Body of pancreas (tissue), 4 donors: ENCODE measurements around the gene IGF2BP2. TPM values are rescaled to one million over a fixed set of nuclear protein-coding genes. Genes with fewer than 3 reads are reported as not detected.

Experiments
- ATAC-seq: fragments of 150-250 bp; one replicate; pipeline ENCODE4 v1.9.1; 2016
- DNase-seq, 4 donors: peaks; one replicate each; pipeline ENCODE4 v3.0.0-alpha.2; 2019
- H3K27ac ChIP-seq, 4 donors: fragments of 200-600 bp; sonication (generic); 1 replicate in 3 of 4; 2 replicates in 1 of 4; pipeline versions ENCODE4 v1.5.1 to v1.6.1; 2016 to 2019; ENCODE audit warnings: mild to moderate bottlenecking in 1 of 4, mixed read lengths in 1 of 4, moderate library complexity in 1 of 4
- H3K27me3 ChIP-seq, 2 donors: fragments of 200-600 bp; sonication (generic); one replicate each; pipeline ENCODE4 v1.6.0; 2016; ENCODE audit warnings: mild to moderate bottlenecking in 1 of 2
- H3K36me3 ChIP-seq, 2 donors: fragments of 200-600 bp; sonication (generic); replicated peaks in 1 of 2; 2 replicates each; pipeline ENCODE4 v1.5.1; 2016; ENCODE audit warnings: low read depth in 2 of 2; ENCODE audit not compliant: insufficient read depth in 1 of 2
- H3K4me1 ChIP-seq: fragments of 200-600 bp; sonication (generic); one replicate; pipeline ENCODE4 v1.6.0; 2016
- H3K4me3 ChIP-seq, 2 donors: fragments of 200-600 bp; sonication (generic); 1 replicate in 1 of 2; 2 replicates in 1 of 2; pipeline ENCODE4 v1.5.1; 2016 to 2019
- H3K9me3 ChIP-seq, 3 donors: fragments of 200-600 bp; sonication (generic); 1 replicate in 2 of 3; 2 replicates in 1 of 3; pipeline ENCODE4 v1.5.1; 2016
- CTCF ChIP-seq, 7 experiments: fragments of 450-650 bp in 4 of 7; fragments of 200-600 bp in 3 of 7; sonication (generic) in 3 of 7; IDR thresholded peaks; one replicate each; pipeline ENCODE4 v1.5.1; 2016 to 2019; ENCODE audit warnings: antibody characterized with exemption in 7 of 7
- POLR2A ChIP-seq, 3 donors: fragments of 450-650 bp; IDR thresholded peaks; one replicate each; pipeline ENCODE4 v1.6.1; 2016; ENCODE audit warnings: antibody characterized with exemption in 3 of 3, mild to moderate bottlenecking in 2 of 3
- WGBS, 2 donors: methylation state at CpG; one replicate each; pipeline ENCODE4 v1.1.5; 2017; 5-methylcytosine and 5-hydroxymethylcytosine counted together
- intact Hi-C: fragments of 100-400 bp; cut with DNase I; formaldehyde crosslinking; loops from one replicate; pipeline ENCODE4 v1.15.1; 2023
- total RNA-seq, 2 donors: library from RNA; depleted of rRNA; stranded (reverse); fragments of >200 nt; gene quantifications; one replicate each; pipeline ENCODE4 v1.1.0, GENCODE V29; 2016

Gene IGF2BP2
- total RNA-seq, 2 donors from 2014 or later = 19.4 to 25.2 TPM

DNA sequence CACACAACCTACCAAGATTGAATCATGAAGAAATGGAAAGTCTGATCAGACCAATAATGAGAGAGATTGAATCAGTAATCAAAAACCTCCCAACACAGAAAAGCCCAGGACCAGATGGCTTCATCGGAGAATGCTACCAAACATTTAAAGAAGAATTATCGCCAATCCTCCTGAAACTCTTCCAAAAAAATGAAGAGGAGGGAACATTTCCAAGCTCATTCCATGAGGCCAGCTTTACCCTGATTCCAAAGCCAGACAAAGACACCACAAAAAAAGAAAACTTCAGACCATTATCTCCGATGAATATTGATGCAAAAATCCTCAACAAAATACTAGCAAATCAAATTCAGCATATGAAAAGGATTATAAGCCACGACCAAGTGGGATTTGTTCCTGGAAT lies 144.6 kb downstream of the IGF2BP2 start:
- no peak for TF ChIP-seq POLR2A (IDR thresholded peaks at IDR 0.05)
- intact Hi-C loops = loop anchor here (10.0 kb wide), 1 partner anchor 85 kb away; no protein-coding TSS in a partner anchor
- no peak overlapping the region for H3K27ac ChIP-seq
- H3K4me3 ChIP-seq = no peak overlapping the region
- DNase-seq (no peak), ATAC-seq (no peak)
- H3K27me3 ChIP-seq = no peaks in the 10 kb centered on the region
- whole genome bisulfite sequencing, 2 donors = 75 to 85% methylated on average over 4 of the region's 4 CpGs
- no peaks in the 10 kb centered on the region for H3K36me3 ChIP-seq
- H3K4me1 ChIP-seq = no peaks in the 10 kb centered on the region
- H3K9me3 ChIP-seq = no peaks in the 10 kb centered on the region

DNA sequence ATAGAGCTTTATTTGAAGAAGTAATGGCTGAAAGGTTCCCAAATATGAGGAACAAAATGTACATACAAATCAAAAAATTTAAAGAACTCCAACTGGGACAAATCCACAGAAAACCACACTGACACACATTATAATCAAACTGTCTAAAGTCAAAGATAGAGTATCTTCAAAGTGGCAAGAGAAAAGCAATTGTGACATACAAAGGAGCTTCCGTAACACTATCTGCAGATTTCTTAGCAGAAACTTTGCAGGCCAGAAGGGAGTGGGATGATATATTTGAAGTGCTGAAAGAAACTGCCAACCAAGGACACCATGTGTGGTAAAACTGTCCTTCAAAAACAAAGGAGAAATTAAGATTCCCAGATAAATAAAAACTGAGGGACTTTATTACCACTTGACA lies 146.8 kb downstream of the IGF2BP2 start:
- peaks cover 0 to 3% of the 10 kb centered on the region in 2 donors for H3K36me3 ChIP-seq
- H3K9me3 ChIP-seq = no peaks in the 10 kb centered on the region
- no peak for ATAC-seq
- no peak for TF ChIP-seq CTCF (IDR thresholded peaks at IDR 0.05)
- no peak for TF ChIP-seq POLR2A (IDR thresholded peaks at IDR 0.05)
- DNase-seq = no peak
- 29 to 84% methylated on average over 1 of the region's 1 CpG for WGBS, 2 donors
- no peaks in the 10 kb centered on the region for H3K27me3 ChIP-seq
- no peak overlapping the region for H3K4me3 ChIP-seq
- no peaks in the 10 kb centered on the region for H3K4me1 ChIP-seq
- no peak overlapping the region for H3K27ac ChIP-seq
- intact Hi-C loops = no loop called here

DNA sequence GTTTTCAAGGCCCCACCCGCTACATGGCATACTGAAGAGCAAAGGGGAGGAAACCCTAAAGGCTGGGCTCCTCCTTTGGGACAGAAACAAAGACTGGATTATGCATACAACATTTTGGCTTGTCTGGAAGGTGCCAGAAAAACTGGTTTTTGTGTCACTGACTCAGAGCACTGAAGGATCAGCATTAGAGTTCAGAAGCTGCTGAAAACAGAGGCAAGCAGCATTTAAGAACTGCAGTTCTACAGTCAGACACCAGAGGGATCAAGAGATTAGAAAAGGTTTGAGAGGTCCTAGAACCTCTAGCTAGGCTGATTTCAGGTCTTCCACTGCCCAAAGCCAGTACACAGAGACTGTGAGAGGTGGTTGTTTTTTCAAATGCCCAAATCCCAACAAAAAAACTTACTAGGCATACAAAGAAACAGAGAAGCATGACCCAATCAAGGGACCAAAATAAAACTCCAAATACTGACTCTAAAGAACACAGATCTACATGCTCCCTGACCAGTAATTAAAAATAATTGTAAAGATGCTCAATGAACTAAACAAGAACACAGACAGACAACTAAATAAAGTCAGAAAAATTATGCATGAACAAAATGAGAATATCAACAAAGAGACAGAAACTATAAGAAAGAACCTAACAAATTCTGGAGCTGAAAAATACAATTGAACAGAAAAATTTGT lies 147.6 kb downstream of the IGF2BP2 start:
- 88 to 93% methylated on average over 1 of the region's 1 CpG for WGBS, 2 donors
- intact Hi-C loops = no loop called here
- Histone ChIP-seq H3K9me3 (no peaks in the 10 kb centered on the region), H3K27me3 (no peaks in the 10 kb centered on the region), H3K4me1 (no peaks in the 10 kb centered on the region), H3K36me3 (peaks cover 0 to 5% of the 10 kb centered on the region in 2 donors), H3K27ac (no peak overlapping the region), H3K4me3 (no peak overlapping the region)
- TF ChIP-seq POLR2A (IDR thresholded peaks at IDR 0.05) (no peak), CTCF (IDR thresholded peaks at IDR 0.05) (peak; percentile 48 to 72 (median 70))
- ATAC-seq (peak; percentile 65), DNase-seq (peak in 2 of 4 donors; percentile 26 to 49)

- intact Hi-C loops = no loop called here
- Histone ChIP-seq H3K4me3 (no peak overlapping the region), H3K27ac (no peak overlapping the region), H3K27me3 (no peaks in the 10 kb centered on the region), H3K36me3 (no peaks in the 10 kb centered on the region), H3K9me3 (no peaks in the 10 kb centered on the region), H3K4me1 (no peaks in the 10 kb centered on the region)
- WGBS, 2 donors = 86 to 93% methylated on average over 4 of the region's 4 CpGs
- DNase-seq (no peak), ATAC-seq (no peak)
- no peak for TF ChIP-seq POLR2A (IDR thresholded peaks at IDR 0.05)
- no peak for TF ChIP-seq CTCF (IDR thresholded peaks at IDR 0.05)
These were observed 157.3 kb downstream of the IGF2BP2 start for GRCh38 chr3:185667574-185667973.

- H3K9me3 ChIP-seq = no peaks in the 10 kb centered on the region
- H3K27me3 ChIP-seq = no peaks in the 10 kb centered on the region
- H3K36me3 ChIP-seq = no peaks in the 10 kb centered on the region
- H3K4me1 ChIP-seq = peaks cover 8% of the 10 kb centered on the region
- ATAC-seq (no peak), DNase-seq (no peak)
- intact Hi-C loops = no loop called here
- H3K27ac ChIP-seq = no peak overlapping the region
- TF ChIP-seq POLR2A (IDR thresholded peaks at IDR 0.05) (no peak), CTCF (IDR thresholded peaks at IDR 0.05) (no peak)
- 87 to 88% methylated on average over 3 to 5 of the region's 5 CpGs for WGBS, 2 donors
- H3K4me3 ChIP-seq = no peak overlapping the region
These were observed 160.9 kb downstream of the IGF2BP2 start for GRCh38 chr3:185663929-185664328.
